ENCODE measurements around the gene SELENOS.

SELENOS gene

GRCh38 chr15:101317336-101317872 is 40.1 kb upstream of the SELENOS start:
- TF ChIP-seq, protein P1, sequence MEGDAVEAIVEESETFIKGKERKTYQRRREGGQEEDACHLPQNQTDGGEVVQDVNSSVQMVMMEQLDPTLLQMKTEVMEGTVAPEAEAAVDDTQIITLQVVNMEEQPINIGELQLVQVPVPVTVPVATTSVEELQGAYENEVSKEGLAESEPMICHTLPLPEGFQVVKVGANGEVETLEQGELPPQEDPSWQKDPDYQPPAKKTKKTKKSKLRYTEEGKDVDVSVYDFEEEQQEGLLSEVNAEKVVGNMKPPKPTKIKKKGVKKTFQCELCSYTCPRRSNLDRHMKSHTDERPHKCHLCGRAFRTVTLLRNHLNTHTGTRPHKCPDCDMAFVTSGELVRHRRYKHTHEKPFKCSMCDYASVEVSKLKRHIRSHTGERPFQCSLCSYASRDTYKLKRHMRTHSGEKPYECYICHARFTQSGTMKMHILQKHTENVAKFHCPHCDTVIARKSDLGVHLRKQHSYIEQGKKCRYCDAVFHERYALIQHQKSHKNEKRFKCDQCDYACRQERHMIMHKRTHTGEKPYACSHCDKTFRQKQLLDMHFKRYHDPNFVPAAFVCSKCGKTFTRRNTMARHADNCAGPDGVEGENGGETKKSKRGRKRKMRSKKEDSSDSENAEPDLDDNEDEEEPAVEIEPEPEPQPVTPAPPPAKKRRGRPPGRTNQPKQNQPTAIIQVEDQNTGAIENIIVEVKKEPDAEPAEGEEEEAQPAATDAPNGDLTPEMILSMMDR (IDR thresholded peaks at IDR 0.05; ENCODE audit: low read depth, low read length, missing control alignments), result no peak
- in situ Hi-C loops (cut with HindIII; ENCODE audit: low sequenced_read_pairs), result no loop called here
- no peak overlapping the region for H3K4me3 ChIP-seq (ENCODE audit: low read depth, low read length)
- no peak for DNase-seq (ENCODE audit: low read depth)

DNA sequence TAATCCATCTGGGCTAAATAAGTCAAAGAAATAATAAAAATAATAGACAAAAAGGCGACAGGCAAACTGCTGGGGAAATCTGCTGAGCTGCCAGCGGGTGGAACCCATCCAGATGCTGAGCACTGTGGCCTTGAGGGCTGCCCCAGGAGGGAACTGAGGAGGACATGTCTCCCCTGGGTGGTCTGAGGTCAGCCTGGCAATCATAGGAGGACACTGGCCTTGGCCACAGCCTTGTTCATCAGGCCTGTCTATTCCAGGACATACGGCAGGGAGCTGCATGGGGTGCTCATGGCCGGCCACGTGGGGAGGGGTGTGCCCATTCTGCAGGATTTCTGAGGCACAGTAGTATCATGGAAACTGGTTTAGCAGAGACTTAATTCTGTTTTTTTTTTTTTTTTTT is 39.2 kb upstream of the SELENOS start:
- TF ChIP-seq, protein P1 (IDR thresholded peaks at IDR 0.05; ENCODE audit: low read depth, low read length, missing control alignments), result no peak
- in situ Hi-C loops (cut with HindIII; ENCODE audit: low sequenced_read_pairs), result no loop called here
- no peak for DNase-seq (ENCODE audit: low read depth)

DNA sequence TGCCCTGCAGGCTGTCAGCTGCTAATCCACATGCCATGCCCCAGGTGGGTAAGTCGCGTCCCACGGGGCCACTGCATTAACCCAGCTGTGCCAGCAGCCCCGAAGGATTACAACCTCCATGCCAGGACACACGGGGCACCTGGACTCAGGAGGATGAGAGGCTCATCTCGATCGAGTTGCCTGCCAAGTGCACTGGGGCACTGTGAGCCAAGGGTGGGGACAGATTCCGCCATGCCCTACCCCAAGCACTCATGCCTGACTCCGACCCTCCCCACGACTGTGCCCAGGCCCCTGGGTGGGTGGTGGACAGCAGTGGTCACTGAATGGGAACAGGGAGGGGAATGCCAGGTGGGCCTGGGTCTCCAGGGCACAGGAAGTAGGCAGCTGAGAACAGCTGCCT is 38.5 kb upstream of the SELENOS start:
- in situ Hi-C loops (cut with HindIII; ENCODE audit: low sequenced_read_pairs), result no loop called here
- DNase-seq (ENCODE audit: low read depth), result no peak
- no peak overlapping the region for H3K4me3 ChIP-seq (ENCODE audit: low read depth, low read length)
- TF ChIP-seq, protein P1 (IDR thresholded peaks at IDR 0.05; ENCODE audit: low read depth, low read length, missing control alignments), result no peak

More for the DNA sequence above, 39.2 kb upstream of the SELENOS start:
- no peak overlapping the region for H3K4me3 ChIP-seq (ENCODE audit: low read depth, low read length)

- TF ChIP-seq, protein P1 (IDR thresholded peaks at IDR 0.05; ENCODE audit: low read depth, low read length, missing control alignments), result no peak
- no peak for DNase-seq (ENCODE audit: low read depth)
- in situ Hi-C loops (cut with HindIII; ENCODE audit: low sequenced_read_pairs), result no loop called here
- H3K4me3 ChIP-seq (ENCODE audit: low read depth, low read length), result no peak overlapping the region
Measured at GRCh38 chr15:101314336-101315125, 37.2 kb upstream of the SELENOS start.

GRCh38 chr15:101313041-101313761 is 35.9 kb upstream of the SELENOS start:
- TF ChIP-seq, protein P1 (IDR thresholded peaks at IDR 0.05; ENCODE audit: low read depth, low read length, missing control alignments), result no peak
- DNase-seq (ENCODE audit: low read depth), result no peak
- in situ Hi-C loops (cut with HindIII; ENCODE audit: low sequenced_read_pairs), result no loop called here
- no peak overlapping the region for H3K4me3 ChIP-seq (ENCODE audit: low read depth, low read length)

DNA sequence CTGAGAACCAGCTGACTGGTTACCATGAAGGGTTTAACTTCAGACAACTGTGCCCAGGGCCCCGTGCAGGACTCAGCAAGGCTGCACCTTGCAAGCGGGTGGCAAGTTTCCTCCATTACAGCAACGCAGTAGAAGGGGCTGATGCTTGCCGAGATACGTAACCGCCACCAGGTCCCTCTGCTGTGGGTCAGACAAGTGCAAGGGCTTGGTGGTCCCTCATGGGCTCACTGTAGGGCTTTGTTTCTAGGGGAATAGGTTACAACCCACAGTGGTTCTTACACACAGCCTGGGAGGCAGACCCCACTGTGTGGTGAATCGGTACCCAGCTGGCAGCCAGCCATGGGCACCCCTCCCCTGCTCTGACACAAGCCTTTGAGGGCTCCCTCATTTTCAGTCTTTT is 33.2 kb upstream of the SELENOS start:
- DNase-seq (ENCODE audit: low read depth), result no peak
- TF ChIP-seq, protein P1 (IDR thresholded peaks at IDR 0.05; ENCODE audit: low read depth, low read length, missing control alignments), result no peak
- no peak overlapping the region for H3K4me3 ChIP-seq (ENCODE audit: low read depth, low read length)
- in situ Hi-C loops (cut with HindIII; ENCODE audit: low sequenced_read_pairs), result no loop called here

Measured in astrocyte of the cerebellum (primary cell).